HT-29 (cell line): ENCODE data around the gene RNU6-9. TPM values are rescaled to one million over a fixed set of nuclear protein-coding genes. Genes with fewer than 3 reads are reported as not detected.
"Not testable (repeated sequence)": the region's sequence is repeated elsewhere in the genome, so short reads cannot be mapped to it uniquely, and the experiment has no call there.

Experiments
- DNase-seq: peaks from one replicate; pipeline ENCODE4 v3.0.0-alpha.2; 2015; ENCODE audit warnings: low spot score
- total RNA-seq: library from RNA; depleted of rRNA; stranded (reverse); fragments of >200 nt; shearing (Covaris generic); gene quantifications from 2 replicates; pipeline ENCODE4 v1.2.3, GENCODE V29; 2014; rRNA removed

The RNU6-9 gene
- total RNA-seq: not detected in 2 replicates

- peak; percentile 90 for DNase-seq
Observed at GRCh38 chr19:892894-893689, at the start of gene RNU6-9, which contains the start of gene MED16. Gene RNU6-9 (plus strand): TSS chr19:893484. Gene MED16 (minus strand): TSS chr19:893187. CDS start chr19:891131, 2,056 bp downstream.

- no peak for DNase-seq
Observed at GRCh38 chr19:843836-844545, 49.3 kb upstream of the RNU6-9 start.

- no peak for DNase-seq
Observed at GRCh38 chr19:844546-844971, 48.7 kb upstream of the RNU6-9 start.

GRCh38 chr19:845707-846521, 47.4 kb upstream of the RNU6-9 start:
- no peak for DNase-seq

- DNase-seq: no peak
Observed at GRCh38 chr19:848386-848921, 44.8 kb upstream of the RNU6-9 start.

- DNase-seq: not testable (repeated sequence)
Observed at GRCh38 chr19:849195-849594, 44.1 kb upstream of the RNU6-9 start.

- peak; percentile 32 for DNase-seq
Observed at GRCh38 chr19:850221-850978, 42.9 kb upstream of the RNU6-9 start.

GRCh38 chr19:850979-851335, 42.3 kb upstream of the RNU6-9 start:
- DNase-seq: no peak

- no peak for DNase-seq
Observed at GRCh38 chr19:852136-853013, 40.9 kb upstream of the RNU6-9 start, which contains the start of gene ELANE. Gene ELANE (plus strand): TSS chr19:852303. CDS start chr19:852329, 26 bp downstream.

GRCh38 chr19:853014-853585, 40.2 kb upstream of the RNU6-9 start:
- DNase-seq: no peak

GRCh38 chr19:853614-854220, 39.6 kb upstream of the RNU6-9 start:
- not testable (repeated sequence) for DNase-seq

GRCh38 chr19:854549-854948, 38.7 kb upstream of the RNU6-9 start:
- no peak for DNase-seq

- no peak for DNase-seq
Observed at GRCh38 chr19:855142-855541, 38.1 kb upstream of the RNU6-9 start.

GRCh38 chr19:855566-856120, 37.6 kb upstream of the RNU6-9 start:
- no peak for DNase-seq

GRCh38 chr19:858284-858683, 35.0 kb upstream of the RNU6-9 start:
- DNase-seq: no peak

GRCh38 chr19:858868-859843, 34.1 kb upstream of the RNU6-9 start, which contains the start of gene CFD:
Gene CFD (plus strand): TSS chr19:859664. CDS start chr19:859690, 26 bp downstream.
- peak; percentile 14 for DNase-seq

- no peak for DNase-seq
Observed at GRCh38 chr19:861141-861755, 32.0 kb upstream of the RNU6-9 start.
